ENCODE results near the gene PCDH9. TPM values are rescaled to one million over a fixed set of nuclear protein-coding genes. Genes with fewer than 3 reads are reported as not detected.

The PCDH9 gene
- polyA plus RNA-seq, 3 donors = 0.03 TPM; not detected in 1

DNA sequence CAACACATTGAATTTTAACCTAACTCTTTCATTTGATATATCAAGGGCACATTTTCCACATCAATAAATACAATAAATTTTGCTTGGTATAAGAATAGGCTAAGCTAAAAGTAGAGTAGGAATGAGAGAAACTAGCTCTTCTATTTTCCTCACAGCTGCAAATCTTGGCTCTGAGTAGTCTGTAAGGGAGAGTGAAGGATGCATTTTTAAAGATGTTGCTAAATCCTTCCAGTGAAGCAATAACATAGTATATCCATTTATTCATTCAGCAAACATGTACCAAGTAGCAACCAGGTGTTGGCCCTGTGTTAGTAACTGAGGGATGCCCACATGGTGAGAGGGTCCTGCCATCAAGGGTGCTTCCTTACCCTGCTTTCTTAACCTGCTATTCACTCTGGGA is 799.9 kb downstream of the PCDH9 start:
- Histone ChIP-seq H3K36me3 (replicated peaks in 1 of 2; ENCODE audit: control insufficient read depth in 1 of 2, insufficient read depth in 2 of 2, low read length in 2 of 2) (no peaks in the 10 kb centered on the region), H3K27me3 (ENCODE audit: control insufficient read depth in 2 of 2, insufficient read depth in 2 of 2, low read length in 2 of 2) (no peaks in the 10 kb centered on the region), H3K4me1 (ENCODE audit: control insufficient read depth in 1 of 2, insufficient read depth in 2 of 2, low read length in 2 of 2) (no peaks in the 10 kb centered on the region), H3K9me3 (replicated peaks in 1 of 2; ENCODE audit: control insufficient read depth in 1 of 2, insufficient read depth in 1 of 2, low read length in 2 of 2) (no peaks in the 10 kb centered on the region), H2AFZ (ENCODE audit: insufficient read depth, low read depth, low read length, poor library complexity, severe bottlenecking) (no peak overlapping the region), H3K9ac (ENCODE audit: insufficient read depth, low read length, poor library complexity, severe bottlenecking) (no peak overlapping the region), H3K79me2 (ENCODE audit: insufficient read depth, low read length) (no peaks in the 10 kb centered on the region), H3K4me2 (replicated peaks; ENCODE audit: extremely low read depth, low read length, poor library complexity, severe bottlenecking) (no peak overlapping the region), H3K27ac (ENCODE audit: low read depth in 1 of 2, low read length in 2 of 2) (no peak overlapping the region), H4K20me1 (ENCODE audit: insufficient read depth, low read length) (no peaks in the 10 kb centered on the region), H3K4me3 (replicated peaks in 1 of 3; ENCODE audit: low read depth in 2 of 3, low read length in 3 of 3) (no peak overlapping the region)
- DNase-seq = no peak
- peaks cover 0 to 4% (median 0%) of the 10 kb centered on the region in 7 donors for H3K9me3 Mint-ChIP-seq
- no peaks in the 10 kb centered on the region for H3K36me3 Mint-ChIP-seq
- intact Hi-C loops (cut with micrococcal nuclease) = no loop called here
- no peak overlapping the region for H3K27ac Mint-ChIP-seq
- H3K4me3 Mint-ChIP-seq = no peak overlapping the region
- no peak for TF ChIP-seq CTCF (IDR thresholded peaks at IDR 0.05)
- H3K27me3 Mint-ChIP-seq (ENCODE audit: low read depth in 3 of 3) = no peaks in the 10 kb centered on the region
- no peaks in the 10 kb centered on the region for H3K4me1 Mint-ChIP-seq

DNA sequence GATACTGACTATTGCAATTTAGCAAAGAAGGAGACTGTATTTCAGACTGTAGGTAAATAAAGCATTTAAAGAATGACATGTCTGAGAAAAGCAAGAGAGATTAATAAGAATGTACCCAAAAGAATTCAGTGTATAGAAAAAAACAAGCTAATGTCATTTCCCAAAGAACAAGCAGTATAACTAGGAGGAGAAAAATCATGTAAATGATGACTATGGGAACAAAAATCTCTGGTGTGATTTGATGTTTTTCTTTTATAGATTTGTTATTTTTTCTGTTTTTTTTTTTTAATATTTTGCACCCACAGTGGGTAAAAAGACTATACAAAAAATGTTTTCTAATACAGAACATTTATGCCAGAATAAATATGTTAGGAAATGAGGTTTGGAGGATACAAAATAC is 801.0 kb downstream of the PCDH9 start:
- Mint-ChIP-seq H3K4me1 (no peaks in the 10 kb centered on the region), H3K4me3 (no peak overlapping the region), H3K27me3 (ENCODE audit: low read depth in 3 of 3) (no peaks in the 10 kb centered on the region), H3K27ac (no peak overlapping the region), H3K9me3 (peaks cover 0 to 4% (median 0%) of the 10 kb centered on the region in 7 donors), H3K36me3 (no peaks in the 10 kb centered on the region)
- Histone ChIP-seq H3K9ac (ENCODE audit: insufficient read depth, low read length, poor library complexity, severe bottlenecking) (no peak overlapping the region), H3K9me3 (replicated peaks in 1 of 2; ENCODE audit: control insufficient read depth in 1 of 2, insufficient read depth in 1 of 2, low read length in 2 of 2) (no peaks in the 10 kb centered on the region), H2AFZ (ENCODE audit: insufficient read depth, low read depth, low read length, poor library complexity, severe bottlenecking) (no peak overlapping the region), H3K4me3 (replicated peaks in 1 of 3; ENCODE audit: low read depth in 2 of 3, low read length in 3 of 3) (no peak overlapping the region), H3K27me3 (ENCODE audit: control insufficient read depth in 2 of 2, insufficient read depth in 2 of 2, low read length in 2 of 2) (no peaks in the 10 kb centered on the region), H3K79me2 (ENCODE audit: insufficient read depth, low read length) (no peaks in the 10 kb centered on the region), H3K4me2 (replicated peaks; ENCODE audit: extremely low read depth, low read length, poor library complexity, severe bottlenecking) (no peak overlapping the region), H3K36me3 (replicated peaks in 1 of 2; ENCODE audit: control insufficient read depth in 1 of 2, insufficient read depth in 2 of 2, low read length in 2 of 2) (no peaks in the 10 kb centered on the region), H3K4me1 (ENCODE audit: control insufficient read depth in 1 of 2, insufficient read depth in 2 of 2, low read length in 2 of 2) (no peaks in the 10 kb centered on the region), H4K20me1 (ENCODE audit: insufficient read depth, low read length) (no peaks in the 10 kb centered on the region), H3K27ac (ENCODE audit: low read depth in 1 of 2, low read length in 2 of 2) (no peak overlapping the region)
- no peak for DNase-seq
- TF ChIP-seq CTCF (IDR thresholded peaks at IDR 0.05) = no peak
- intact Hi-C loops (cut with micrococcal nuclease) = no loop called here
